Measurements from ENCODE around the gene FOLR1. TPM values are rescaled to one million over a fixed set of nuclear protein-coding genes. Genes with fewer than 3 reads are reported as not detected.

Gene FOLR1
- total and polyA plus RNA-seq, 2 of the 4 experiments (the other 2 are of a cell fraction): 0.24 TPM; not detected in 1

DNA sequence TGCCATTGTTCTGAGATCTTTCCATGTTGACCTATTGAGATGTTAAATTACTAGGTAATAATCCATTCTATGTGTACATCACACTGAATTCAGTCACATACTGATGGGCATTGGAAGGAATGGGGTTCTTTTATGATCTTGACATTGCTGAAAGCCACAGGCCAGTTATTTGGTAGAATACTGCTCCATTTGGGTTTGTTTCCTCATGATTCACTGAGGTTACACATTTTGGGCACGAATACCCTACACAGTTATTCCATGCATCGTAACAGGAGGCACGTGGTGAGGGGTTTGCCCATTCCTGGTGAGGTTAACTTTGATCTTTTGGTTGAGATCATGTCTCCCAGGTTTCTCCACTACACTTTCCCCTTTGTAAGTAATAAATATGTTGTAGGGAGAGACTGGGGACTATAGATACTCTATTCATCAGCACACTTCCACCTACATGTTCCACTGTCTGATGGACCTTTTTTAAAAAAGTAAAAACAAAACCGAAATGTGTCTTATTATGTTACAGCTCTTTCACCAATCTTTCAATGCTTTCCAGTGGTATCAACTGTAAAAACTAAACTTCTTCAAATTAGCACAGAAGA lies 12.0 kb upstream of the FOLR1 start:
- Histone ChIP-seq H3K4me2 (ENCODE audit: low read depth, low read length) (no peak overlapping the region), H4K5ac (ENCODE audit: low read depth, low read length) (no peak overlapping the region), H2AFZ (replicated peaks; ENCODE audit: low read length, poor library complexity) (no peak overlapping the region), H4K8ac (ENCODE audit: low read depth in 2 of 2, low read length in 2 of 2) (no peak overlapping the region), H4K20me1 (ENCODE audit: insufficient read depth, low read length) (no peaks in the 10 kb centered on the region), H4K91ac (ENCODE audit: insufficient read depth, low read depth, low read length) (no peak overlapping the region; the same call in 1 of the 2 replicates), H3K14ac (replicated peaks; ENCODE audit: low read depth, low read length) (no peak overlapping the region), H3K27me3 (ENCODE audit: control insufficient read depth, insufficient read depth, low read length) (no peaks in the 10 kb centered on the region; the same call in 1 of the 2 replicates), H3K27ac (ENCODE audit: insufficient read depth, low read length) (no peak overlapping the region), H3K36me3 (ENCODE audit: control insufficient read depth, insufficient read depth, low read length) (no peaks in the 10 kb centered on the region), H2AK5ac (ENCODE audit: low read depth, low read length) (no peak overlapping the region; the same call in 1 of the 2 replicates), H3K4me3 (ENCODE audit: insufficient read depth, low read depth, low read length) (no peak overlapping the region), H3K56ac (ENCODE audit: extremely low read depth, insufficient read depth, low read length) (no peak overlapping the region), H2BK15ac (ENCODE audit: low read depth, low read length) (peak overlapping the region; percentile 45; the same call in 1 of the 3 replicates), H3K4me1 (ENCODE audit: control insufficient read depth, insufficient read depth, low read length) (0 out of 2 replicates have a peak, but pooled peaks cover 1% of the 10 kb centered on the region), H3K23ac (ENCODE audit: low read depth, low read length) (no peak overlapping the region), H2AK9ac (replicated peaks; ENCODE audit: low read depth, low read length, poor library complexity) (peak overlapping the region; percentile 45), H3K9me3 (ENCODE audit: control insufficient read depth, insufficient read depth, low read length) (no peaks in the 10 kb centered on the region), H3K79me1 (ENCODE audit: low read depth in 1 of 2, low read length in 2 of 2) (no peaks in the 10 kb centered on the region), H2BK20ac (ENCODE audit: low read depth, low read length) (no peak overlapping the region), H3K18ac (ENCODE audit: low read depth, low read length) (no peak overlapping the region), H3K9ac (ENCODE audit: low read depth, low read length) (no peak overlapping the region), H2BK120ac (ENCODE audit: low read depth, low read length) (no peak overlapping the region), H2BK5ac (ENCODE audit: low read depth, low read length, poor library complexity, severe bottlenecking) (no peak overlapping the region), H3K9me1 (ENCODE audit: insufficient read depth, low read length) (no peaks in the 10 kb centered on the region; the same call in none of the 2 replicates), H3K4ac (ENCODE audit: low read depth, low read length) (no peak overlapping the region)
- no TSS peak for BruUV-seq (replicated peaks)
- in situ Hi-C loops (cut with MboI; ENCODE audit: low sequenced_read_pairs): loop anchor here (5.0 kb wide), 1 partner anchor 158 kb away; no protein-coding TSS in a partner anchor
- intact Hi-C loops (cut with micrococcal nuclease): loop anchor here (5.0 kb wide), 1 partner anchor 78 kb away; the partner anchor contains the start of gene LAMTOR1
- no CpG with 5 or more reads among the region's 4 CpGs for WGBS, 2 experiments (ENCODE audit: extremely low coverage in 2 of 2, insufficient read length in 1 of 2)
- dilution Hi-C loops (cut with HindIII; ENCODE audit: low sequenced_read_pairs, unreplicated experiment): no loop called here
- CTCF ChIA-PET: no interaction called here
- DNase-seq: no peak
- TF ChIP-seq CHD1 (IDR thresholded peaks at IDR 0.05; ENCODE audit: low read depth, low read length) (no peak), MAZ (IDR thresholded peaks at IDR 0.05; ENCODE audit: borderline replicate concordance, low read depth, low read length) (no peak), RCOR1 (IDR thresholded peaks at IDR 0.05; ENCODE audit: insufficient replicate concordance, low read length) (no peak), FOS (IDR thresholded peaks at IDR 0.05; ENCODE audit: low read depth, low read length) (no peak), MAFK (IDR thresholded peaks at IDR 0.05; ENCODE audit: low read depth, low read length) (no peak), MXI1 (IDR thresholded peaks at IDR 0.05; ENCODE audit: borderline replicate concordance, low read depth, low read length) (no peak), CEBPB (IDR thresholded peaks at IDR 0.05; ENCODE audit: low read depth, low read length) (no peak), RFX5 (IDR thresholded peaks at IDR 0.05; ENCODE audit: low read depth, low read length) (no peak), POLR2A (IDR thresholded peaks at IDR 0.05; ENCODE audit: low read depth, low read length) (no peak), RAD21 (IDR thresholded peaks at IDR 0.05; ENCODE audit: low read length) (no peak), BHLHE40 (IDR thresholded peaks at IDR 0.05; ENCODE audit: low read depth, low read length) (no peak), SMC3 (IDR thresholded peaks at IDR 0.05; ENCODE audit: low read depth, low read length) (no peak), NFE2L2 (IDR thresholded peaks at IDR 0.05; ENCODE audit: low read depth, low read length) (no peak)
- TF ChIP-seq, protein P1, sequence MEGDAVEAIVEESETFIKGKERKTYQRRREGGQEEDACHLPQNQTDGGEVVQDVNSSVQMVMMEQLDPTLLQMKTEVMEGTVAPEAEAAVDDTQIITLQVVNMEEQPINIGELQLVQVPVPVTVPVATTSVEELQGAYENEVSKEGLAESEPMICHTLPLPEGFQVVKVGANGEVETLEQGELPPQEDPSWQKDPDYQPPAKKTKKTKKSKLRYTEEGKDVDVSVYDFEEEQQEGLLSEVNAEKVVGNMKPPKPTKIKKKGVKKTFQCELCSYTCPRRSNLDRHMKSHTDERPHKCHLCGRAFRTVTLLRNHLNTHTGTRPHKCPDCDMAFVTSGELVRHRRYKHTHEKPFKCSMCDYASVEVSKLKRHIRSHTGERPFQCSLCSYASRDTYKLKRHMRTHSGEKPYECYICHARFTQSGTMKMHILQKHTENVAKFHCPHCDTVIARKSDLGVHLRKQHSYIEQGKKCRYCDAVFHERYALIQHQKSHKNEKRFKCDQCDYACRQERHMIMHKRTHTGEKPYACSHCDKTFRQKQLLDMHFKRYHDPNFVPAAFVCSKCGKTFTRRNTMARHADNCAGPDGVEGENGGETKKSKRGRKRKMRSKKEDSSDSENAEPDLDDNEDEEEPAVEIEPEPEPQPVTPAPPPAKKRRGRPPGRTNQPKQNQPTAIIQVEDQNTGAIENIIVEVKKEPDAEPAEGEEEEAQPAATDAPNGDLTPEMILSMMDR (conservative IDR thresholded peaks at IDR 0.05; ENCODE audit: low read depth, low read length): no peak
- TF ChIP-seq, protein P2, sequence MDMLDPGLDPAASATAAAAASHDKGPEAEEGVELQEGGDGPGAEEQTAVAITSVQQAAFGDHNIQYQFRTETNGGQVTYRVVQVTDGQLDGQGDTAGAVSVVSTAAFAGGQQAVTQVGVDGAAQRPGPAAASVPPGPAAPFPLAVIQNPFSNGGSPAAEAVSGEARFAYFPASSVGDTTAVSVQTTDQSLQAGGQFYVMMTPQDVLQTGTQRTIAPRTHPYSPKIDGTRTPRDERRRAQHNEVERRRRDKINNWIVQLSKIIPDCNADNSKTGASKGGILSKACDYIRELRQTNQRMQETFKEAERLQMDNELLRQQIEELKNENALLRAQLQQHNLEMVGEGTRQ (IDR thresholded peaks at IDR 0.05; ENCODE audit: low read depth, low read length): no peak
- TF ChIP-seq, protein P3, sequence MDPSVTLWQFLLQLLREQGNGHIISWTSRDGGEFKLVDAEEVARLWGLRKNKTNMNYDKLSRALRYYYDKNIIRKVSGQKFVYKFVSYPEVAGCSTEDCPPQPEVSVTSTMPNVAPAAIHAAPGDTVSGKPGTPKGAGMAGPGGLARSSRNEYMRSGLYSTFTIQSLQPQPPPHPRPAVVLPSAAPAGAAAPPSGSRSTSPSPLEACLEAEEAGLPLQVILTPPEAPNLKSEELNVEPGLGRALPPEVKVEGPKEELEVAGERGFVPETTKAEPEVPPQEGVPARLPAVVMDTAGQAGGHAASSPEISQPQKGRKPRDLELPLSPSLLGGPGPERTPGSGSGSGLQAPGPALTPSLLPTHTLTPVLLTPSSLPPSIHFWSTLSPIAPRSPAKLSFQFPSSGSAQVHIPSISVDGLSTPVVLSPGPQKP (IDR thresholded peaks at IDR 0.05; ENCODE audit: borderline replicate concordance, low read depth, low read length): no peak
- ATAC-seq (ENCODE audit: low read depth): no peak
- POLR2A ChIA-PET (ENCODE audit: unreplicated experiment): no interaction called here

Data from IMR-90 (cell line).